ENCODE measurements around the gene STK4.

DNA sequence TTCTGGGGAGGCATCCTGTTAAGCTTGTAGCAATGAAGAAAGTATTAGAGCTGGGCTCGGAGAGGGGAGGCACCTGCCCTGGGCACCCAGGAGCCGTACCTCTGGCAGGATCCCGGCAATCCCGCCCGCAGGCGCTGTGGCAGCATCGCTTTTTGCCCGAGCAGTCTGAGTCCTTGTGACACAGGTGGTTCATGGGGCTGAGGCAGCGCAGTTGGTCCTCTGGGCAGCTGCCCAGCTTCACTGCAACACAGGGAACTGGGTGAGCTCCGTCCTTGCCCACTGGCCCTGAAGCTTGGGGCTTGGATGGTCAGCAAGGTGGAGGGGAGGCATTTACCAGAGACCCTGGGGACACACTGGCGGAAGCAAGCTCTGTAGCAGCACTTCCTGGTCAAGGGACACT, 144.0 kb downstream of the STK4 start:
- TF ChIP-seq, protein P1, sequence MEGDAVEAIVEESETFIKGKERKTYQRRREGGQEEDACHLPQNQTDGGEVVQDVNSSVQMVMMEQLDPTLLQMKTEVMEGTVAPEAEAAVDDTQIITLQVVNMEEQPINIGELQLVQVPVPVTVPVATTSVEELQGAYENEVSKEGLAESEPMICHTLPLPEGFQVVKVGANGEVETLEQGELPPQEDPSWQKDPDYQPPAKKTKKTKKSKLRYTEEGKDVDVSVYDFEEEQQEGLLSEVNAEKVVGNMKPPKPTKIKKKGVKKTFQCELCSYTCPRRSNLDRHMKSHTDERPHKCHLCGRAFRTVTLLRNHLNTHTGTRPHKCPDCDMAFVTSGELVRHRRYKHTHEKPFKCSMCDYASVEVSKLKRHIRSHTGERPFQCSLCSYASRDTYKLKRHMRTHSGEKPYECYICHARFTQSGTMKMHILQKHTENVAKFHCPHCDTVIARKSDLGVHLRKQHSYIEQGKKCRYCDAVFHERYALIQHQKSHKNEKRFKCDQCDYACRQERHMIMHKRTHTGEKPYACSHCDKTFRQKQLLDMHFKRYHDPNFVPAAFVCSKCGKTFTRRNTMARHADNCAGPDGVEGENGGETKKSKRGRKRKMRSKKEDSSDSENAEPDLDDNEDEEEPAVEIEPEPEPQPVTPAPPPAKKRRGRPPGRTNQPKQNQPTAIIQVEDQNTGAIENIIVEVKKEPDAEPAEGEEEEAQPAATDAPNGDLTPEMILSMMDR (IDR thresholded peaks at IDR 0.05) = no peak
- TF ChIP-seq POLR2A (IDR thresholded peaks at IDR 0.05) = no peak

Data from ovary (tissue), 3 donors.